22Rv1 (cell line): Measurements from ENCODE around the gene BICRA.

ENCODE experiments used
- CTCF ChIP-seq: fragments of 450-650 bp; IDR thresholded peaks from 2 replicates; pipeline ENCODE4 v1.5.1; 2017; ENCODE audit warnings: mild to moderate bottlenecking
- ZFX ChIP-seq: fragments of 450-650 bp; IDR thresholded peaks from 2 replicates; pipeline ENCODE4 v1.6.1; 2017; ENCODE audit warnings: antibody characterized with exemption, borderline replicate concordance

- TF ChIP-seq CTCF (no peak), ZFX (no peak)
Measured at GRCh38 chr19:47573071-47574026, 35.6 kb upstream of the BICRA start, which contains the start of gene ZNF541.
